Caco-2 (cell line): ENCODE results near the gene TRDMT1. TPM values are rescaled to one million over a fixed set of nuclear protein-coding genes. Genes with fewer than 3 reads are reported as not detected.

ENCODE experiments used
- BruUV-seq: library from RNA; stranded (reverse); fragments of 400-500 nt; replicated peaks from 2 replicates; lab custom pipeline; 2021; lab: Mats Ljungman, UMichigan
- CTCF ChIA-PET: fragments of 300-600 bp; sonication (Branson Sonifier 250); formaldehyde crosslinking; loops from one replicate; lab custom pipeline; 2022; ENCODE audit warnings: antibody characterized with exemption; lab: Charles Lee
- POLR2A ChIA-PET: fragments of 300-600 bp; sonication (Branson Sonifier 250); formaldehyde crosslinking; loops from one replicate; lab custom pipeline; 2022; ENCODE audit warnings: antibody characterized with exemption; lab: Charles Lee
- DNase-seq, 2 experiments: peaks; one replicate each; pipeline versions ENCODE4 v3.0.0 to v3.0.0-alpha.2; 2020 to 2022
- H3K27me3 ChIP-seq: replicated peaks from 2 replicates; pipeline ENCODE4 v1.6.0; 2011; ENCODE audit warnings: low read length; ENCODE audit not compliant: control insufficient read depth, insufficient read depth
- H3K36me3 ChIP-seq: 2 replicates; pipeline ENCODE4 v1.5.1; 2011; ENCODE audit warnings: low read length; ENCODE audit not compliant: control insufficient read depth, insufficient read depth
- H3K4me1 ChIP-seq: fragments of 250-450 bp; sonication (Bioruptor Pico); 2 replicates; pipeline ENCODE4 v1.5.1; 2020; ENCODE audit warnings: mild to moderate bottlenecking
- H3K4me3 ChIP-seq: 2 replicates; pipeline ENCODE4 v1.5.1; 2011; ENCODE audit warnings: low read depth, mild to moderate bottlenecking, control low read depth, low read length
- H3K9me3 ChIP-seq: fragments of 250-450 bp; sonication (Bioruptor Pico); 2 replicates; pipeline ENCODE4 v1.5.1; 2020; ENCODE audit warnings: mild to moderate bottlenecking, moderate library complexity
- H3K27ac Mint-ChIP-seq: one replicate; pipeline ENCODE4 v1.8.0; 2022; ENCODE audit warnings: mixed read lengths; ENCODE audit not compliant: unreplicated experiment
- H3K27me3 Mint-ChIP-seq: one replicate; pipeline ENCODE4 v1.8.0; 2022; ENCODE audit warnings: mixed read lengths; ENCODE audit not compliant: insufficient read depth, unreplicated experiment
- H3K36me3 Mint-ChIP-seq: one replicate; pipeline ENCODE4 v1.8.0; 2022; ENCODE audit warnings: mild to moderate bottlenecking, mixed read lengths; ENCODE audit not compliant: insufficient read depth, unreplicated experiment
- H3K4me1 Mint-ChIP-seq: one replicate; pipeline ENCODE4 v1.8.0; 2022; ENCODE audit warnings: low read depth, mixed read lengths; ENCODE audit not compliant: unreplicated experiment
- H3K4me3 Mint-ChIP-seq: one replicate; pipeline ENCODE4 v1.8.0; 2022; ENCODE audit warnings: mild to moderate bottlenecking, moderate library complexity, mixed read lengths; ENCODE audit not compliant: unreplicated experiment
- H3K9me3 Mint-ChIP-seq: one replicate; pipeline ENCODE4 v1.8.0; 2022; ENCODE audit warnings: mixed read lengths; ENCODE audit not compliant: unreplicated experiment
- CTCF ChIP-seq, 2 experiments: fragments of 200-600 bp in 1 of 2; IDR thresholded peaks; 1 replicate in 1 of 2; 2 replicates in 1 of 2; pipeline versions ENCODE4 v1.5.1 to v1.8.0; 2011 to 2022; ENCODE audit warnings: antibody characterized with exemption in 1 of 2, control low read depth in 1 of 2, inconsistent platforms in 1 of 2, low read depth in 1 of 2, low read length in 1 of 2, mild to moderate bottlenecking in 1 of 2, moderate library complexity in 1 of 2; ENCODE audit not compliant: insufficient read depth in 1 of 2, severe bottlenecking in 1 of 2, unreplicated experiment in 1 of 2
- intact Hi-C: fragments of 100-400 bp; cut with micrococcal nuclease; formaldehyde crosslinking; loops from one replicate; pipeline ENCODE4 v1.10.0; 2022; ENCODE audit not compliant: unreplicated experiment
- total RNA-seq: library from RNA; stranded (reverse); gene quantifications from 2 replicates; pipeline ENCODE4 v1.2.3, GENCODE V29; 2022

Gene TRDMT1
- total RNA-seq, 1 experiment from 2014 or later: 8.6 TPM

DNA sequence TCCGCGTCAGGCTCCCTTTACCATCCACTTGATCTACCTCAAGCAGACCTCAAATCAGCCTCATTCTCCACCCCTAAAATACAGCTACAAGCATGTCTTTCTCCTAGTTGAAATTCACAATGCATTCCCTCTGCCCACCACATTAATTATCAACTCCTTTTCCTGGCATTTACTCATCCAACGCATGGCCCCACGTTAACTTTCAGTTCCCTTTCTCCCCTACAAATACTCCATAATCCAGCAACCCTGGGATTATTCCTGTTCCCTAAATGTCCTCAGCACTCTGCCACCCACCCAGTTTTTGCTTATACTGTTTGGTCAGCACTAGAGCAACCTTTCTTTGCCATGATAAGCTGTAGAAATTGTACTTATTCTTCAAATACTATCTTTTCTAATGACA lies 20.9 kb upstream of the TRDMT1 start:
- Histone ChIP-seq H3K4me1 (no peaks in the 10 kb centered on the region), H3K36me3 (no peaks in the 10 kb centered on the region), H3K9me3 (no peaks in the 10 kb centered on the region), H3K4me3 (no peak overlapping the region), H3K27me3 (no peaks in the 10 kb centered on the region)
- CTCF ChIA-PET: no interaction called here
- Mint-ChIP-seq H3K27me3 (peaks cover 11% of the 10 kb centered on the region), H3K36me3 (no peaks in the 10 kb centered on the region), H3K27ac (no peak overlapping the region), H3K9me3 (no peaks in the 10 kb centered on the region), H3K4me1 (no peaks in the 10 kb centered on the region), H3K4me3 (no peak overlapping the region)
- DNase-seq: no peak
- POLR2A ChIA-PET: no interaction called here
- TF ChIP-seq CTCF (IDR thresholded peaks at IDR 0.05; ENCODE audit: insufficient read depth in 1 of 2, low read depth in 1 of 2, low read length in 1 of 2, severe bottlenecking in 1 of 2, unreplicated experiment in 1 of 2): no peak
- BruUV-seq: no TSS peak
- intact Hi-C loops: no loop called here

GRCh38 chr10:17220652-17221100 lies 19.2 kb upstream of the TRDMT1 start:
- ChIA-PET CTCF (interaction anchor here (0.8 kb wide), 1 partner anchor 10 kb away, joined by 3 read pairs; no protein-coding TSS in a partner anchor), POLR2A (no interaction called here)
- Mint-ChIP-seq H3K27ac (no peak overlapping the region), H3K9me3 (no peaks in the 10 kb centered on the region), H3K4me3 (no peak overlapping the region), H3K27me3 (peaks cover 4% of the 10 kb centered on the region), H3K4me1 (peaks cover 4% of the 10 kb centered on the region), H3K36me3 (no peaks in the 10 kb centered on the region)
- H3K36me3 ChIP-seq: no peaks in the 10 kb centered on the region
- intact Hi-C loops: no loop called here
- TF ChIP-seq CTCF (IDR thresholded peaks at IDR 0.05; ENCODE audit: insufficient read depth in 1 of 2, low read depth in 1 of 2, low read length in 1 of 2, severe bottlenecking in 1 of 2, unreplicated experiment in 1 of 2): no peak
- H3K9me3 ChIP-seq: no peaks in the 10 kb centered on the region
- no peaks in the 10 kb centered on the region for H3K27me3 ChIP-seq
- DNase-seq: no peak
- H3K4me1 ChIP-seq: no peaks in the 10 kb centered on the region
- no peak overlapping the region for H3K4me3 ChIP-seq
- no TSS peak for BruUV-seq

- no peak overlapping the region for H3K4me3 ChIP-seq
- DNase-seq: no peak
- intact Hi-C loops: no loop called here
- H3K9me3 Mint-ChIP-seq: no peaks in the 10 kb centered on the region
- CTCF ChIA-PET: no interaction called here
- H3K36me3 Mint-ChIP-seq: no peaks in the 10 kb centered on the region
- no TSS peak for BruUV-seq
- no peaks in the 10 kb centered on the region for H3K9me3 ChIP-seq
- POLR2A ChIA-PET: no interaction called here
- TF ChIP-seq CTCF (IDR thresholded peaks at IDR 0.05; ENCODE audit: insufficient read depth in 1 of 2, low read depth in 1 of 2, low read length in 1 of 2, severe bottlenecking in 1 of 2, unreplicated experiment in 1 of 2): no peak
- peaks cover 4% of the 10 kb centered on the region for H3K27me3 Mint-ChIP-seq
- no peak overlapping the region for H3K27ac Mint-ChIP-seq
- H3K36me3 ChIP-seq: no peaks in the 10 kb centered on the region
- peaks cover 9% of the 10 kb centered on the region; the same call in 1 of the 2 replicates for H3K4me1 ChIP-seq
- H3K4me3 Mint-ChIP-seq: no peak overlapping the region
- H3K4me1 Mint-ChIP-seq: peaks cover 9% of the 10 kb centered on the region
- no peaks in the 10 kb centered on the region for H3K27me3 ChIP-seq
These were observed 17.6 kb upstream of the TRDMT1 start for GRCh38 chr10:17219024-17219423.
